ENCODE data around the gene LILRB5.

LILRB5 gene

DNA sequence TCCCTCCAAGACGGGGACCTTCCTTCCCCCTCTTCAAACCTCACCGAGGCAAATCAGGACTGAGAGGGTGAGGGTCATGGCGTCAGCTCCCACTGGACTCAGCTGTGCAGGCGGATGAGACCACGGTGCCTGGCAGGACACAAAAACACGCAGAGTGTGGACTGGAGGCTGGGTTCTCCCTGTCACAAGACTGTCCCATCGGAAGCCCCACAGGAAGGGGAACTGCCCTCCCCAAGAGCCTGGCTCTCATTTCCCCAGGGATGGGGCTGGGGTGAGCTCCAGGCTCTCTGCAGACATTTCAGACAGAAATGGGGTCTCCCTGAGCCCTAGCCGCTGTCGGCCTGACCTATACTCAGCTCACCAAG, at the start of gene LILRB5:
TSS of gene LILRB5 (minus strand) at position 158 of the 365 bp plus-strand sequence. CDS start at position 78, 80 bp downstream.
- TF ChIP-seq CTCF (IDR thresholded peaks at IDR 0.05): no peak
- no peaks in the 10 kb centered on the region for H3K36me3 ChIP-seq
- intact Hi-C loops (cut with DNase I; ENCODE audit: low total_unique reads): no loop called here
- H3K27ac ChIP-seq: no peak within 1 kb of the TSS
- H3K27me3 ChIP-seq: peaks cover 0 to 52% of the 10 kb centered on the region in 2 donors
- H3K4me3 ChIP-seq: peak within 1 kb of the TSS in 1 of 2 donors; percentile 16
- H3K4me1 ChIP-seq: no peaks in the 10 kb centered on the region
- DNase-seq: peak in 1 of 2 donors; percentile 48
- H3K9me3 ChIP-seq: no peaks in the 10 kb centered on the region

GRCh38 chr19:54305141-54305540, 48.1 kb upstream of the LILRB5 start:
- Histone ChIP-seq H3K27ac (no peak overlapping the region), H3K4me3 (no peak overlapping the region), H3K4me1 (no peaks in the 10 kb centered on the region), H3K27me3 (no peaks in the 10 kb centered on the region), H3K36me3 (no peaks in the 10 kb centered on the region), H3K9me3 (no peaks in the 10 kb centered on the region)
- no peak for DNase-seq
- TF ChIP-seq CTCF (IDR thresholded peaks at IDR 0.05): no peak
- intact Hi-C loops (cut with DNase I; ENCODE audit: low total_unique reads): no loop called here

GRCh38 chr19:54302257-54302656, 45.2 kb upstream of the LILRB5 start:
- intact Hi-C loops (cut with DNase I; ENCODE audit: low total_unique reads): no loop called here
- no peaks in the 10 kb centered on the region for H3K36me3 ChIP-seq
- TF ChIP-seq CTCF (IDR thresholded peaks at IDR 0.05): no peak
- no peak overlapping the region for H3K4me3 ChIP-seq
- no peaks in the 10 kb centered on the region for H3K27me3 ChIP-seq
- no peak for DNase-seq
- no peak overlapping the region for H3K27ac ChIP-seq
- no peaks in the 10 kb centered on the region for H3K9me3 ChIP-seq
- H3K4me1 ChIP-seq: no peaks in the 10 kb centered on the region

DNA sequence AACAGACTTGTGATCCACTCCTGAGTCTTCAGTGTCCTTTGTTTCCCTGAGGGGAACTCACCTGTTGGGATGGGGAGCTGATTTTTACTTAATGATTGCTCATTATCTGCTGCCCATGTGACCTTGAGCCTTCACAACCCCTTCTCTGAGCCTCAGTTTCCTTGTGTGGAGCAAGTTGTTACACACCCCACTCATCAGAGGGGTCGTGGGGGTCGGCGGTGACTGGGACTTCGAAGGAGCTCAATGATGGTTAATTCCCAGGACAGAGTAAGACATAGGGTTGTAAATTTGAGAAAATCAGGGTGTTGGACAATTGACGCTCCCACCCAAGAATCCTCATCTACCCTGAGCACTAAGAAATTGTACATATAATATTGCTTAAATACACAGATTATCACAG, 42.4 kb upstream of the LILRB5 start:
- peaks cover 0 to 2% of the 10 kb centered on the region in 2 donors for H3K27me3 ChIP-seq
- no peaks in the 10 kb centered on the region for H3K36me3 ChIP-seq
- DNase-seq: no peak
- H3K9me3 ChIP-seq: peaks cover 0 to 4% (median 0%) of the 10 kb centered on the region in 3 donors
- no peaks in the 10 kb centered on the region for H3K4me1 ChIP-seq
- intact Hi-C loops (cut with DNase I; ENCODE audit: low total_unique reads): no loop called here
- no peak for TF ChIP-seq CTCF (IDR thresholded peaks at IDR 0.05)
- H3K4me3 ChIP-seq: no peak overlapping the region
- H3K27ac ChIP-seq: no peak overlapping the region

DNA sequence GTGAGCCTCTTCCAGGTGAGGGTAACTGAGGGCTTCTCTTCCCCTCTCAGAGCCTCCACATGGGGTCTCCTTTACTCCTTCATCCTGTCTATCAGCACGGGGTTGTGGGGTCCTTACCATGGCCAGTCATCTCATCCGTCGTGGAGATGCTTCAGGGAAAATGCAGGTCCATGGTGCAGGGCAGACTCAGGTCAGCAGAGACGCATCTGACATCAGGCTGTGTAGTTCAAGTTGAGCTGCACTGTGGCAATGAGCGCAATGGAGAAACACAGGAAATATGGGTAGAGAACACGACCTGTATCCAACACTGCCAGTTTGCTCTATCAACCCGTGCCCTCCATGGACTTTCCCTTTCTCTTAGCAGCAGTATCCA, 42.0 kb upstream of the LILRB5 start:
- H3K36me3 ChIP-seq: no peaks in the 10 kb centered on the region
- no peaks in the 10 kb centered on the region for H3K4me1 ChIP-seq
- no peak for DNase-seq
- no peak for TF ChIP-seq CTCF (IDR thresholded peaks at IDR 0.05)
- H3K4me3 ChIP-seq: no peak overlapping the region
- H3K27me3 ChIP-seq: peaks cover 0 to 6% of the 10 kb centered on the region in 2 donors
- H3K9me3 ChIP-seq: peaks cover 0 to 8% (median 0%) of the 10 kb centered on the region in 3 donors
- intact Hi-C loops (cut with DNase I; ENCODE audit: low total_unique reads): no loop called here
- no peak overlapping the region for H3K27ac ChIP-seq

All from tibial artery (tissue), 4 donors.